Measurements from ENCODE around the gene EVI5L. TPM values are rescaled to one million over a fixed set of nuclear protein-coding genes. Genes with fewer than 3 reads are reported as not detected.

EVI5L gene
- total RNA-seq, 2 experiments from 2014 or later, result 8.0 to 9.3 TPM

GRCh38 chr19:7818806-7819205, 11.2 kb upstream of the EVI5L start:
- no peak overlapping the region for H3K27ac Mint-ChIP-seq
- H3K27me3 Mint-ChIP-seq (ENCODE audit: low read depth), result peaks cover 43% of the 10 kb centered on the region
- peaks cover 14% of the 10 kb centered on the region for H3K9me3 Mint-ChIP-seq (ENCODE audit: insufficient read depth)
- H3K4me1 Mint-ChIP-seq (ENCODE audit: low read depth), result peaks cover 8% of the 10 kb centered on the region
- H3K36me3 Mint-ChIP-seq (ENCODE audit: low read depth), result no peaks in the 10 kb centered on the region
- ChIA-PET CTCF (interaction anchor here (0.7 to 1.5 kb wide), 3 partner anchors 13 to 51 kb away, joined by 3 to 5 read pairs (median 3); no protein-coding TSS in a partner anchor), POLR2A (interaction anchor here (0.6 kb wide), 1 partner anchor 79 kb away, joined by 3 read pairs; no protein-coding TSS in a partner anchor)
- no peak overlapping the region for H3K4me3 Mint-ChIP-seq
- no peak for DNase-seq
- ATAC-seq, result no peak

GRCh38 chr19:7819337-7819736, 10.7 kb upstream of the EVI5L start:
- CTCF ChIA-PET, result interaction anchor here (0.7 to 1.5 kb wide), 2 partner anchors 13 to 50 kb away, joined by 3 to 5 read pairs; no protein-coding TSS in a partner anchor
- ATAC-seq (no peak), DNase-seq (no peak)
- POLR2A ChIA-PET, result interaction anchor here (0.6 kb wide), 1 partner anchor 80 kb away, joined by 3 read pairs; no protein-coding TSS in a partner anchor
- Mint-ChIP-seq H3K27me3 (ENCODE audit: low read depth) (peaks cover 41% of the 10 kb centered on the region), H3K4me1 (ENCODE audit: low read depth) (peaks cover 8% of the 10 kb centered on the region), H3K27ac (no peak overlapping the region), H3K4me3 (no peak overlapping the region), H3K9me3 (ENCODE audit: insufficient read depth) (peaks cover 14% of the 10 kb centered on the region), H3K36me3 (ENCODE audit: low read depth) (no peaks in the 10 kb centered on the region)

- POLR2A ChIA-PET, result no interaction called here
- Mint-ChIP-seq H3K36me3 (ENCODE audit: low read depth) (no peaks in the 10 kb centered on the region), H3K27ac (no peak overlapping the region), H3K27me3 (ENCODE audit: low read depth) (peaks cover 38% of the 10 kb centered on the region), H3K9me3 (ENCODE audit: insufficient read depth) (peaks cover 14% of the 10 kb centered on the region), H3K4me1 (ENCODE audit: low read depth) (peaks cover 3% of the 10 kb centered on the region), H3K4me3 (no peak overlapping the region)
- ATAC-seq, result no peak
- CTCF ChIA-PET, result interaction anchor here (1.5 kb wide), 1 partner anchor 140 kb away, joined by 4 read pairs; the partner anchor contains the start of gene TRAPPC5
- no peak for DNase-seq
These were observed 9.4 kb upstream of the EVI5L start for GRCh38 chr19:7820588-7820987.

GRCh38 chr19:7822910-7823515, 7.0 kb upstream of the EVI5L start:
- POLR2A ChIA-PET, result no interaction called here
- H3K4me1 Mint-ChIP-seq (ENCODE audit: low read depth), result no peaks in the 10 kb centered on the region
- H3K27me3 Mint-ChIP-seq (ENCODE audit: low read depth), result peaks cover 31% of the 10 kb centered on the region
- H3K27ac Mint-ChIP-seq, result no peak overlapping the region
- CTCF ChIA-PET, result interaction anchor here (1.6 kb wide), 1 partner anchor 46 kb away, joined by 3 read pairs; no protein-coding TSS in a partner anchor
- no peak overlapping the region for H3K4me3 Mint-ChIP-seq
- no peaks in the 10 kb centered on the region for H3K36me3 Mint-ChIP-seq (ENCODE audit: low read depth)
- no peak for DNase-seq
- peaks cover 8% of the 10 kb centered on the region for H3K9me3 Mint-ChIP-seq (ENCODE audit: insufficient read depth)
- no peak for ATAC-seq

- no peaks in the 10 kb centered on the region for H3K4me1 Mint-ChIP-seq (ENCODE audit: low read depth)
- DNase-seq (no peak), ATAC-seq (no peak)
- H3K36me3 Mint-ChIP-seq (ENCODE audit: low read depth), result no peaks in the 10 kb centered on the region
- ChIA-PET CTCF (no interaction called here), POLR2A (no interaction called here)
- peaks cover 29% of the 10 kb centered on the region for H3K27me3 Mint-ChIP-seq (ENCODE audit: low read depth)
- no peak overlapping the region for H3K4me3 Mint-ChIP-seq
- H3K9me3 Mint-ChIP-seq (ENCODE audit: insufficient read depth), result peaks cover 4% of the 10 kb centered on the region
- no peak overlapping the region for H3K27ac Mint-ChIP-seq
These were observed 6.2 kb upstream of the EVI5L start for GRCh38 chr19:7823686-7824301.

GRCh38 chr19:7829166-7829520, 875 bp upstream of the EVI5L start:
- POLR2A ChIA-PET, result no interaction called here
- CTCF ChIA-PET, result interaction anchor here (0.9 kb wide), 1 partner anchor 17 kb away, joined by 3 read pairs; no protein-coding TSS in a partner anchor
- no peaks in the 10 kb centered on the region for H3K36me3 Mint-ChIP-seq (ENCODE audit: low read depth)
- peak overlapping the region; percentile 78 for H3K27ac Mint-ChIP-seq
- H3K4me1 Mint-ChIP-seq (ENCODE audit: low read depth), result peaks cover 17% of the 10 kb centered on the region
- H3K9me3 Mint-ChIP-seq (ENCODE audit: insufficient read depth), result no peaks in the 10 kb centered on the region
- ATAC-seq (no peak), DNase-seq (no peak)
- peak overlapping the region; percentile 82 for H3K4me3 Mint-ChIP-seq
- peaks cover 2% of the 10 kb centered on the region for H3K27me3 Mint-ChIP-seq (ENCODE audit: low read depth)

GRCh38 chr19:7830272-7830771, 304 bp downstream of the EVI5L start:
- H3K27ac Mint-ChIP-seq, result no peak overlapping the region
- no peaks in the 10 kb centered on the region for H3K36me3 Mint-ChIP-seq (ENCODE audit: low read depth)
- no peak for ATAC-seq
- no peak for DNase-seq
- POLR2A ChIA-PET, result no interaction called here
- no peaks in the 10 kb centered on the region for H3K9me3 Mint-ChIP-seq (ENCODE audit: insufficient read depth)
- H3K27me3 Mint-ChIP-seq (ENCODE audit: low read depth), result peaks cover 2% of the 10 kb centered on the region
- CTCF ChIA-PET, result no interaction called here
- H3K4me3 Mint-ChIP-seq, result peak overlapping the region; percentile 75
- peaks cover 17% of the 10 kb centered on the region for H3K4me1 Mint-ChIP-seq (ENCODE audit: low read depth)

- no peak for ATAC-seq
- Mint-ChIP-seq H3K36me3 (ENCODE audit: low read depth) (no peaks in the 10 kb centered on the region), H3K4me3 (peak overlapping the region; percentile 75), H3K9me3 (ENCODE audit: insufficient read depth) (no peaks in the 10 kb centered on the region), H3K27ac (peak overlapping the region; percentile 73), H3K27me3 (ENCODE audit: low read depth) (peaks cover 2% of the 10 kb centered on the region), H3K4me1 (ENCODE audit: low read depth) (peaks cover 17% of the 10 kb centered on the region)
- ChIA-PET POLR2A (no interaction called here), CTCF (no interaction called here)
- no peak for DNase-seq
These were observed 805 bp downstream of the EVI5L start for GRCh38 chr19:7830823-7831222.

- DNase-seq, result no peak
- Mint-ChIP-seq H3K27me3 (ENCODE audit: low read depth) (peaks cover 2% of the 10 kb centered on the region), H3K4me1 (ENCODE audit: low read depth) (peaks cover 17% of the 10 kb centered on the region), H3K4me3 (peak overlapping the region; percentile 75), H3K9me3 (ENCODE audit: insufficient read depth) (no peaks in the 10 kb centered on the region), H3K36me3 (ENCODE audit: low read depth) (no peaks in the 10 kb centered on the region), H3K27ac (no peak overlapping the region)
- POLR2A ChIA-PET, result interaction anchor here (0.6 kb wide), 1 partner anchor 253 kb away, joined by 3 read pairs; no protein-coding TSS in a partner anchor
- CTCF ChIA-PET, result interaction anchor here (1.3 kb wide), 1 partner anchor 38 kb away, joined by 6 read pairs; no protein-coding TSS in a partner anchor
- no peak for ATAC-seq
These were observed 1.4 kb downstream of the EVI5L start for GRCh38 chr19:7831452-7831851.

GRCh38 chr19:7832009-7832408, 2.0 kb downstream of the EVI5L start:
- no peak for DNase-seq
- Mint-ChIP-seq H3K4me3 (peak overlapping the region; percentile 75), H3K9me3 (ENCODE audit: insufficient read depth) (no peaks in the 10 kb centered on the region), H3K27me3 (ENCODE audit: low read depth) (peaks cover 2% of the 10 kb centered on the region), H3K4me1 (ENCODE audit: low read depth) (peaks cover 17% of the 10 kb centered on the region), H3K27ac (no peak overlapping the region), H3K36me3 (ENCODE audit: low read depth) (no peaks in the 10 kb centered on the region)
- POLR2A ChIA-PET, result no interaction called here
- CTCF ChIA-PET, result interaction anchor here (1.3 kb wide), 1 partner anchor 37 kb away, joined by 6 read pairs; no protein-coding TSS in a partner anchor
- no peak for ATAC-seq

GRCh38 chr19:7832781-7833180, 2.8 kb downstream of the EVI5L start:
- no peaks in the 10 kb centered on the region for H3K36me3 Mint-ChIP-seq (ENCODE audit: low read depth)
- no peak overlapping the region for H3K4me3 Mint-ChIP-seq
- no peak overlapping the region for H3K27ac Mint-ChIP-seq
- POLR2A ChIA-PET, result no interaction called here
- peaks cover 17% of the 10 kb centered on the region for H3K4me1 Mint-ChIP-seq (ENCODE audit: low read depth)
- CTCF ChIA-PET, result no interaction called here
- H3K27me3 Mint-ChIP-seq (ENCODE audit: low read depth), result no peaks in the 10 kb centered on the region
- DNase-seq (no peak), ATAC-seq (no peak)
- no peaks in the 10 kb centered on the region for H3K9me3 Mint-ChIP-seq (ENCODE audit: insufficient read depth)

Data from activated CD8-positive, alpha-beta T cell treated with anti-CD3 and anti-CD28 coated beads, Interleukin-2, amount 10 ng/mL, durations not matched to agents 7 days and 5 days (primary cell).